HepG2 (cell line): Measurements from ENCODE around the gene C5. TPM values are rescaled to one million over a fixed set of nuclear protein-coding genes. Genes with fewer than 3 reads are reported as not detected.

Experiments
- ATAC-seq: fragments of 200-7000 bp; cut with Tn5 transposase; 3 replicates; pipeline ENCODE4 v1.9.1; 2020; ENCODE audit warnings: mild to moderate bottlenecking, moderate library complexity
- BruUV-seq: library from RNA; stranded (reverse); fragments of 400-500 nt; replicated peaks from 2 replicates; lab custom pipeline; 2021; lab: Mats Ljungman, UMichigan
- CTCF ChIA-PET: fragments of 300-600 bp; formaldehyde crosslinking; extraction: SDS; loops from one replicate; lab custom pipeline; 2021; ENCODE audit warnings: low total read pairs, inconsistent platforms, low intra/inter-chr PET ratio; lab: Yijun Ruan, JAX
- POLR2A ChIA-PET: fragments of 350-600 bp; sonication (Branson Sonifier 250); formaldehyde crosslinking; loops from one replicate; lab custom pipeline; 2020; ENCODE audit warnings: antibody characterized with exemption, inconsistent platforms; lab: Yijun Ruan, JAX
- DNase-seq: peaks from one replicate; pipeline ENCODE4 v3.0.0-alpha.2; 2015; ENCODE audit warnings: low spot score
- FAIRE-seq: peaks from 3 replicates; lab custom pipeline; 2011; peaks lifted over from hg19 to GRCh38; lab: Jason Lieb, UNC
- H2AFZ ChIP-seq: one replicate; pipeline ENCODE4 v1.6.1; 2011; ENCODE audit warnings: low read length, inconsistent platforms
- H3K27ac ChIP-seq: fragments of 300-600 bp; 3 replicates; pipeline ENCODE4 v1.8.0; 2011; ENCODE audit warnings: mixed run types, mild to moderate bottlenecking, mixed read lengths, low read length, inconsistent platforms; ENCODE audit not compliant: insufficient read depth; ENCODE audit errors: extremely low read length
- H3K27me3 ChIP-seq, 2 experiments: fragments of 200-600 bp in 1 of 2; 2 replicates in 1 of 2; 3 replicates in 1 of 2; pipeline versions ENCODE4 v1.6.0 to v1.8.0; 2011; ENCODE audit warnings: low read length in 2 of 2, mild to moderate bottlenecking in 2 of 2, moderate library complexity in 2 of 2, inconsistent platforms in 1 of 2; ENCODE audit not compliant: insufficient read depth in 2 of 2, control insufficient read depth in 1 of 2
- H3K36me3 ChIP-seq, 2 experiments: fragments of 200-600 bp in 1 of 2; replicated peaks in 1 of 2; 2 replicates in 1 of 2; 3 replicates in 1 of 2; pipeline versions ENCODE4 v1.5.1 to v1.8.0; 2011; ENCODE audit warnings: low read length in 2 of 2, inconsistent platforms in 1 of 2; ENCODE audit not compliant: insufficient read depth in 2 of 2, control insufficient read depth in 1 of 2
- H3K4me1 ChIP-seq: 2 replicates; pipeline ENCODE4 v1.5.1; 2012; ENCODE audit warnings: low read length, inconsistent platforms; ENCODE audit not compliant: insufficient read depth
- H3K4me2 ChIP-seq: 2 replicates; pipeline ENCODE4 v1.6.0; 2011; ENCODE audit warnings: low read depth, low read length, inconsistent platforms
- H3K4me3 ChIP-seq, 3 experiments: fragments of 200-600 bp in 1 of 3; sonication (generic), shearing (Covaris generic) in 1 of 3; replicated peaks in 1 of 3; 2 replicates each; pipeline ENCODE4 v1.5.1; 2011 to 2016; ENCODE audit warnings: low read length in 3 of 3, inconsistent platforms in 2 of 3, low read depth in 2 of 3, mild to moderate bottlenecking in 2 of 3, control low read depth in 1 of 3, mixed read lengths in 1 of 3; ENCODE audit not compliant: insufficient read depth in 1 of 3
- H3K79me2 ChIP-seq: one replicate; pipeline ENCODE4 v1.6.1; 2011; ENCODE audit warnings: low read length, inconsistent platforms; ENCODE audit not compliant: insufficient read depth
- H3K9ac ChIP-seq: 2 replicates; pipeline ENCODE4 v1.6.0; 2011; ENCODE audit warnings: mild to moderate bottlenecking, low read depth, low read length, inconsistent platforms; ENCODE audit not compliant: insufficient read depth
- H3K9me3 ChIP-seq: 2 replicates; pipeline ENCODE4 v1.5.1; 2012; ENCODE audit warnings: mild to moderate bottlenecking, low read length
- H4K20me1 ChIP-seq: 2 replicates; pipeline ENCODE4 v1.6.0; 2011; ENCODE audit warnings: inconsistent platforms, mild to moderate bottlenecking, low read length, moderate library complexity; ENCODE audit not compliant: insufficient read depth
- SRY ChIP-seq: sonication (generic); formaldehyde crosslinking; IDR thresholded peaks from 2 replicates; pipeline ENCODE4 v1.8.0; 2022; ENCODE audit warnings: mild to moderate bottlenecking, missing genetic modification reagents
- STAG1 ChIP-seq: sonication (generic); formaldehyde crosslinking; IDR thresholded peaks from 2 replicates; pipeline ENCODE4 v1.4.0; 2020; ENCODE audit warnings: missing genetic modification reagents
- ZBTB7B ChIP-seq: sonication (generic); formaldehyde crosslinking; IDR thresholded peaks from 2 replicates; pipeline ENCODE4 v1.4.0; 2020; ENCODE audit warnings: missing genetic modification reagents
- ZMYM4 ChIP-seq: sonication (generic); formaldehyde crosslinking; IDR thresholded peaks from 2 replicates; pipeline ENCODE4 v1.8.1; 2023; ENCODE audit warnings: mild to moderate bottlenecking, missing genetic modification reagents
- WGBS: methylation state at CpG from one replicate; pipeline ENCODE4 v1.1.6; 2017; ENCODE audit warnings: low lambda C conversion rate; 5-methylcytosine and 5-hydroxymethylcytosine counted together
- in situ Hi-C: cut with HindIII; loops from 2 replicates; pipeline ENCODE4 v1.10.0; 2017; ENCODE audit warnings: low pct_unique_long_range_greater_than_20kb; ENCODE audit not compliant: extremely low pct_ligation_motif_present
- intact Hi-C: fragments of 100-400 bp; cut with micrococcal nuclease; formaldehyde crosslinking; loops from one replicate; pipeline ENCODE4 v1.10.0; 2022; ENCODE audit not compliant: unreplicated experiment
- polyA plus RNA-seq, 8 experiments: library from polyadenylated mRNA; depleted of rRNA in 3 of 8; stranded (reverse) in 7 of 8; unstranded in 1 of 8; fragments of >200 nt; fragmentation: Illumina TruSeq in 4 of 8; extraction: Trizol in 4 of 8; gene quantifications; 2 replicates each; pipeline versions ENCODE4 v1.2.1 to v1.2.3, GENCODE V29; 2011 to 2016; ENCODE audit warnings: low read depth in 4 of 8, missing spikeins in 1 of 8, mixed read lengths in 1 of 8; ENCODE audit not compliant: insufficient read depth in 1 of 8
- total RNA-seq, 5 experiments: library from RNA; depleted of rRNA; stranded (reverse); fragments of >200 nt; fragmentation: Illumina TruSeq; extraction: Trizol; gene quantifications; 2 replicates each; pipeline ENCODE4 v1.2.3, GENCODE V29; 2016; ENCODE audit warnings: low read depth in 1 of 5
- TF ChIP-seq, protein P1 (sequence below): sonication (generic); formaldehyde crosslinking; IDR thresholded peaks from 2 replicates; pipeline ENCODE4 v1.4.0; 2020; ENCODE audit warnings: mild to moderate bottlenecking, missing genetic modification reagents, borderline replicate concordance
- TF ChIP-seq, protein P2 (sequence below): sonication (generic); formaldehyde crosslinking; IDR thresholded peaks from 2 replicates; pipeline ENCODE4 v1.5.0; 2020; ENCODE audit warnings: missing genetic modification reagents
- TF ChIP-seq, protein P3 (sequence below): sonication (generic); formaldehyde crosslinking; IDR thresholded peaks from 2 replicates; pipeline ENCODE4 v1.5.0; 2020; ENCODE audit warnings: mild to moderate bottlenecking, missing genetic modification reagents, moderate library complexity

C5 gene
- total and polyA plus RNA-seq, 2 of the 13 experiments (the other 11 are each of a cell fraction or from before 2014, with no cell fraction given): 57.6 to 192 TPM

DNA sequence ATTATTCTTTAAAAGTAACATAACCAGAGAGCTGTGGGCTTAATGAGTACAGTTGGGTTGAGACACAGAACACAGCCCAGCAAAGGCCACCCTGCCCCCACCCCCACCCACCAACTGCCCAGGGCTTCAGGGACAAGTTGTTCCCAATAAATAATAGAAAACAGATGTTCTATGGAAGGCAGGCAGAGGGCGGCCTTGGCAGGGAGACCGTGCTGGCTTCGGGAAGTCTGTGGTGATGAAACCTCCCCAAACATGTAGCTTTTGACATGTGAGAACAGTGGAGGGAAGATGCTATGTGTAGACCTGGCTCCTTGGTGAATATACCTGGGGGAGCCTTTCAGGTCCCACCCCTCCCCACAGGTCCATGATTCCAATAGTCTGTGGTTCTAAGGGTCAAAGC lies 133.5 kb downstream of the C5 start:
- H3K27me3 ChIP-seq: no peaks in the 10 kb centered on the region; a peak in 1 of 5 replicates
- TF ChIP-seq, protein P1, sequence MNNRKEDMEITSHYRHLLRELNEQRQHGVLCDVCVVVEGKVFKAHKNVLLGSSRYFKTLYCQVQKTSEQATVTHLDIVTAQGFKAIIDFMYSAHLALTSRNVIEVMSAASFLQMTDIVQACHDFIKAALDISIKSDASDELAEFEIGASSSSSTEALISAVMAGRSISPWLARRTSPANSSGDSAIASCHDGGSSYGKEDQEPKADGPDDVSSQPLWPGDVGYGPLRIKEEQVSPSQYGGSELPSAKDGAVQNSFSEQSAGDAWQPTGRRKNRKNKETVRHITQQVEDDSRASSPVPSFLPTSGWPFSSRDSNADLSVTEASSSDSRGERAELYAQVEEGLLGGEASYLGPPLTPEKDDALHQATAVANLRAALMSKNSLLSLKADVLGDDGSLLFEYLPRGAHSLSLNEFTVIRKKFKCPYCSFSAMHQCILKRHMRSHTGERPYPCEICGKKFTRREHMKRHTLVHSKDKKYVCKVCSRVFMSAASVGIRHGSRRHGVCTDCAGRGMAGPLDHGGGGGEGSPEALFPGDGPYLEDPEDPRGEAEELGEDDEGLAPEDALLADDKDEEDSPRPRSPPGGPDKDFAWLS (CRISPR knock-in tag): no peak
- TF ChIP-seq ZBTB7B (CRISPR knock-in tag): no peak
- TF ChIP-seq, protein P2, sequence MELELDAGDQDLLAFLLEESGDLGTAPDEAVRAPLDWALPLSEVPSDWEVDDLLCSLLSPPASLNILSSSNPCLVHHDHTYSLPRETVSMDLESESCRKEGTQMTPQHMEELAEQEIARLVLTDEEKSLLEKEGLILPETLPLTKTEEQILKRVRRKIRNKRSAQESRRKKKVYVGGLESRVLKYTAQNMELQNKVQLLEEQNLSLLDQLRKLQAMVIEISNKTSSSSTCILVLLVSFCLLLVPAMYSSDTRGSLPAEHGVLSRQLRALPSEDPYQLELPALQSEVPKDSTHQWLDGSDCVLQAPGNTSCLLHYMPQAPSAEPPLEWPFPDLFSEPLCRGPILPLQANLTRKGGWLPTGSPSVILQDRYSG (CRISPR knock-in tag): no peak
- TF ChIP-seq SRY (CRISPR knock-in tag): no peak
- peak; percentile 15; the same call in 1 of the 2 replicates for TF ChIP-seq STAG1 (CRISPR knock-in tag)
- no peak for TF ChIP-seq ZMYM4 (CRISPR knock-in tag)
- TF ChIP-seq, protein P3, sequence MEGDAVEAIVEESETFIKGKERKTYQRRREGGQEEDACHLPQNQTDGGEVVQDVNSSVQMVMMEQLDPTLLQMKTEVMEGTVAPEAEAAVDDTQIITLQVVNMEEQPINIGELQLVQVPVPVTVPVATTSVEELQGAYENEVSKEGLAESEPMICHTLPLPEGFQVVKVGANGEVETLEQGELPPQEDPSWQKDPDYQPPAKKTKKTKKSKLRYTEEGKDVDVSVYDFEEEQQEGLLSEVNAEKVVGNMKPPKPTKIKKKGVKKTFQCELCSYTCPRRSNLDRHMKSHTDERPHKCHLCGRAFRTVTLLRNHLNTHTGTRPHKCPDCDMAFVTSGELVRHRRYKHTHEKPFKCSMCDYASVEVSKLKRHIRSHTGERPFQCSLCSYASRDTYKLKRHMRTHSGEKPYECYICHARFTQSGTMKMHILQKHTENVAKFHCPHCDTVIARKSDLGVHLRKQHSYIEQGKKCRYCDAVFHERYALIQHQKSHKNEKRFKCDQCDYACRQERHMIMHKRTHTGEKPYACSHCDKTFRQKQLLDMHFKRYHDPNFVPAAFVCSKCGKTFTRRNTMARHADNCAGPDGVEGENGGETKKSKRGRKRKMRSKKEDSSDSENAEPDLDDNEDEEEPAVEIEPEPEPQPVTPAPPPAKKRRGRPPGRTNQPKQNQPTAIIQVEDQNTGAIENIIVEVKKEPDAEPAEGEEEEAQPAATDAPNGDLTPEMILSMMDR: peak; percentile 36; the same call in 1 of the 2 replicates
- ChIA-PET POLR2A (interaction anchor here (1.0 kb wide), 1 partner anchor 123 kb away, joined by 3 read pairs; the partner anchor contains the start of gene FBXW2), CTCF (no interaction called here)
- intact Hi-C loops: no loop called here
- no peak overlapping the region for H3K4me3 ChIP-seq
- H3K36me3 ChIP-seq: no peaks in the 10 kb centered on the region
- peak; percentile 36; the same call in 2 of the 3 replicates for ATAC-seq
- no peak overlapping the region for H2AFZ ChIP-seq
- H3K9ac ChIP-seq: no peak overlapping the region
- no TSS peak for BruUV-seq
- peaks cover 28% of the 10 kb centered on the region for H3K4me1 ChIP-seq
- in situ Hi-C loops: no loop called here
- FAIRE-seq: no peak
- WGBS: 10% methylated on average over 3 of the region's 3 CpGs
- no peaks in the 10 kb centered on the region for H3K79me2 ChIP-seq
- no peak for DNase-seq
- H4K20me1 ChIP-seq: no peaks in the 10 kb centered on the region
- H3K9me3 ChIP-seq: no peaks in the 10 kb centered on the region
- H3K27ac ChIP-seq: no peak overlapping the region
- no peak overlapping the region for H3K4me2 ChIP-seq
